ENCODE measurements around the gene GPATCH4.
"Not testable (repeated sequence)": the region's sequence is repeated elsewhere in the genome, so short reads cannot be mapped to it uniquely, and the experiment has no call there.

The GPATCH4 gene

DNA sequence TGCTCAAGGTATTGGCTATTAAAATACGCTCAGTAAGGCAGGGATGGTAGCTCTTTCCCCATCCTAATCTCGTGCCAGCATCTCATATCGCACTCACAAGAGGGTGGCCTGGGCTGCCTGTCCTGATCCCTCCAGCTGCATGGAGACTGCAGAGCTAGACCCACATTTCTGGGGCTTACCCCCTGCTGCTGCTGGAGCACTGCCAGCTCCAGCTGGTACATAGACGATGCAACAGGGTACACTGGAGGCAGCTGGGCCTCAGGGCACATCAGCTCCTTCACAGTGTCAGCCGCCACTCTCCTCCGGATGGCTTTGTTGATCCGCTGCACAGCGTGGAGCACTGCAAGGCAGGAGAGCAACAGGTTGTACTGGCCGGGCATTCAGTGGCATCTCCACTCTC is 44.9 kb downstream of the GPATCH4 start:
- DNase-seq (ENCODE audit: low read depth, low spot score), result no peak
- in situ Hi-C loops (cut with HindIII; ENCODE audit: low sequenced_read_pairs), result no loop called here
- H3K4me3 ChIP-seq (ENCODE audit: low read depth, low read length), result no peak overlapping the region
- TF ChIP-seq, protein P1, sequence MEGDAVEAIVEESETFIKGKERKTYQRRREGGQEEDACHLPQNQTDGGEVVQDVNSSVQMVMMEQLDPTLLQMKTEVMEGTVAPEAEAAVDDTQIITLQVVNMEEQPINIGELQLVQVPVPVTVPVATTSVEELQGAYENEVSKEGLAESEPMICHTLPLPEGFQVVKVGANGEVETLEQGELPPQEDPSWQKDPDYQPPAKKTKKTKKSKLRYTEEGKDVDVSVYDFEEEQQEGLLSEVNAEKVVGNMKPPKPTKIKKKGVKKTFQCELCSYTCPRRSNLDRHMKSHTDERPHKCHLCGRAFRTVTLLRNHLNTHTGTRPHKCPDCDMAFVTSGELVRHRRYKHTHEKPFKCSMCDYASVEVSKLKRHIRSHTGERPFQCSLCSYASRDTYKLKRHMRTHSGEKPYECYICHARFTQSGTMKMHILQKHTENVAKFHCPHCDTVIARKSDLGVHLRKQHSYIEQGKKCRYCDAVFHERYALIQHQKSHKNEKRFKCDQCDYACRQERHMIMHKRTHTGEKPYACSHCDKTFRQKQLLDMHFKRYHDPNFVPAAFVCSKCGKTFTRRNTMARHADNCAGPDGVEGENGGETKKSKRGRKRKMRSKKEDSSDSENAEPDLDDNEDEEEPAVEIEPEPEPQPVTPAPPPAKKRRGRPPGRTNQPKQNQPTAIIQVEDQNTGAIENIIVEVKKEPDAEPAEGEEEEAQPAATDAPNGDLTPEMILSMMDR (IDR thresholded peaks at IDR 0.05; ENCODE audit: low read depth, low read length), result no peak

DNA sequence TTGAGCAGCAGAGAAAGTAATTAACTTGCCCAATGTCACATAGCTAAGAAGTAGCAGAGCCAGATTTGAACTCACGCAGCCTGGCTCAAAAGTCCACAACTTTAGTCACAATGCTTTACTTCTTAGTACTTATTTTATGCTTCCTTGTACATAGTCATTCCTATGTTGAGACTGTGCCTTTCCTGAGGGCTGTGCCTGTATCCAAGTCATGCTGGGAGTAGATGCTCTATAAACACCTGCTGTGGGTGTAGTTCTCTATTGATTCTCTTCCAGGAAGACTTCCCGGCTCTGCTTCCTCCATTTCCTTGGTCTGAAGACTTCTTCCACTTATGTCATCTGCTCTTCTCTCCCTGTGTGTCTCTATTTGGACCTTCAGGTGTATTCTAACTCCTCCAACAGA is 45.6 kb downstream of the GPATCH4 start:
- no peak overlapping the region for H3K4me3 ChIP-seq (ENCODE audit: low read depth, low read length)
- DNase-seq (ENCODE audit: low read depth, low spot score), result no peak
- in situ Hi-C loops (cut with HindIII; ENCODE audit: low sequenced_read_pairs), result no loop called here
- TF ChIP-seq, protein P1 (IDR thresholded peaks at IDR 0.05; ENCODE audit: low read depth, low read length), result no peak

DNA sequence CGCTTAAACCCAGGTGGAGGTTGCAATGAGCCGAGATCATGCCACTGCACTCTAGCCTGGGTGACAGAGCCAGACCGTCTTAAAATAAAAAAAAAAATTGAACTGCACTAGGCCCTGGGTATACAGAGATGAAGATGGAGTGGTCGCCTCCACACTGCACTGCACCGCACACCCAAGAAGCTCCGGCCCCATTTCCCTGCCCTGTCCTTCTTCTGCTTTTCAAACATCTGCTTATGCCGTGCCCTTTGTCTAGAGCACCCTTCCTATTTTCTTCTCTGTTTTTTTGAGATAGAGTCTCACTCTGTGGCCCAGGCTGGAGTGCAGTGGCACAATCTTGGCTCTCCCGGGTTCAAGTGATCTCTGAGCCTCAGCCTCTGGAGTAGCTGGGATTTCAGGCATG is 46.3 kb downstream of the GPATCH4 start:
- TF ChIP-seq, protein P1 (IDR thresholded peaks at IDR 0.05; ENCODE audit: low read depth, low read length), result no peak
- no peak for DNase-seq (ENCODE audit: low read depth, low spot score)
- H3K4me3 ChIP-seq (ENCODE audit: low read depth, low read length), result no peak overlapping the region
- in situ Hi-C loops (cut with HindIII; ENCODE audit: low sequenced_read_pairs), result no loop called here

DNA sequence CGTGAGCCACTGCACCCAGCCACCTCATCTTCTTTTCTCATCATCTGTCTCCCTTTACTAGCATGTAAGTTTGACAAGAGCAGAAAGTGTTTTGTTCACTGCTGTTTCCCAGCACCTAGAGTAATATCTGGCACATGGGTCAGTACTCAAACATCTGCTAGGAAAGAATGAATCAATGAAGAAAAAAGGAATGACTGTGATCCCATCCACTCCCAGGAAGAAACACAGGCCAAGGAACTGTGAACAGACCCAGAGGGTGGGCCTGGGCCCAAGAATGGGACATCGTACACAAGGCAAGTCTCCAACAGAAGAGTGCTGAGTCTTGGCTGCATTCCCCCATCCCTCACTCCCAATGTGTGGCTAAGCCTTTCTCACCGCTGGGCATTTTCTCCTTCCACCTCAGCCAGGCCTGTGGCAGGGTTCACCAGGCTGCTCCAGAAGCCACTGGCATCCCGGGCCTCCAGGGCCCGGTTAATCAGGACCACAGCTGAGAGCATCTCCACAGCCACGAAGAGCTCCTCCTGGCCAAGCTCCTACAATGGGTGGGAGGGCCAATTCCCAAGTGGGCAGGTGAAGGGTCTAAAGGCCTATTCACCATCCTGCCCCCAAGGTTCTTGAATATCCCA is 47.3 kb downstream of the GPATCH4 start:
- in situ Hi-C loops (cut with HindIII; ENCODE audit: low sequenced_read_pairs), result no loop called here
- TF ChIP-seq, protein P1 (IDR thresholded peaks at IDR 0.05; ENCODE audit: low read depth, low read length), result no peak

DNA sequence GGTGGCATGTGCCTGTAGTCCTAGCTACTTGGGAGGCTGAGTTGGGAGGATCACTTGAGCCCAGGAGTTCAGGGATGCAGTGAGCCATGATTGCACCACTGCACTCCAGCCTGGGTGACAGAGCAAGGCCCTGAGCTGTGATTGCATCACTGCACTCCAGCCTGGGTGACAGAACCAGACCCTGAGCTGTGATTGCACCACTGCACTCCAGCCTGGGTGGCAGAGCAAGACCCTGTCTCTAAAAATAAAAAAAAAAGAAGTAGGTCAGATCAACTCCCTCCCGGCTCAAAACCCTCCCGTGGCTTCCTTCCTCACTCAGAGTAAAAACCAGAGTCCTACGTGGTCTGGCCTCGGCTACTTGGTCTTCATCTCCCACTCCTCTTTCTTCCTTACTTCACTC is 48.3 kb downstream of the GPATCH4 start:
- H3K4me3 ChIP-seq (ENCODE audit: low read depth, low read length); DNase-seq (ENCODE audit: low read depth, low spot score); in situ Hi-C loops (cut with HindIII; ENCODE audit: low sequenced_read_pairs): not testable (repeated sequence)

More for the DNA sequence above, 47.3 kb downstream of the GPATCH4 start:
- DNase-seq (ENCODE audit: low read depth, low spot score), result no peak
- H3K4me3 ChIP-seq (ENCODE audit: low read depth, low read length), result no peak overlapping the region

DNA sequence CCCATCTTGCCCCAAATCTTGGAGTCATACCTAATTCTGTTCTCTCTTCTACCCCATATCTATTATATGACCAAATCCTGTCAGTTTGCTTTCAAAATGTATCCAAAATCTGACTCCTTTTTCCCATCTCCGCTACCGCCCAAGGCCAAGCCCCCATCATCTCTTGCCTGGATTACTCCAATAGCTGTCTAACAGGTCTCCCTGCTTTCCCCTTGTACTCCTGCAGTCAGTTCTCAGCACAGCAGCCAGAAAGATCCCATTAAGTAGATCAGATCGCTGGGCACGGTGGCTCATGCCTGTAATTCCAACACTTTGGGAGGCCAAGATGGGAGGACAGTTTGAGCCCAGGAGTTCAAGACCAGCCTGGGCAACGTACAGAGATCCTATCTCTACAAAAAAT is 48.8 kb downstream of the GPATCH4 start:
- TF ChIP-seq, protein P1 (IDR thresholded peaks at IDR 0.05; ENCODE audit: low read depth, low read length), result no peak
- DNase-seq (ENCODE audit: low read depth, low spot score), result no peak
- in situ Hi-C loops (cut with HindIII; ENCODE audit: low sequenced_read_pairs), result no loop called here
- no peak overlapping the region for H3K4me3 ChIP-seq (ENCODE audit: low read depth, low read length)

DNA sequence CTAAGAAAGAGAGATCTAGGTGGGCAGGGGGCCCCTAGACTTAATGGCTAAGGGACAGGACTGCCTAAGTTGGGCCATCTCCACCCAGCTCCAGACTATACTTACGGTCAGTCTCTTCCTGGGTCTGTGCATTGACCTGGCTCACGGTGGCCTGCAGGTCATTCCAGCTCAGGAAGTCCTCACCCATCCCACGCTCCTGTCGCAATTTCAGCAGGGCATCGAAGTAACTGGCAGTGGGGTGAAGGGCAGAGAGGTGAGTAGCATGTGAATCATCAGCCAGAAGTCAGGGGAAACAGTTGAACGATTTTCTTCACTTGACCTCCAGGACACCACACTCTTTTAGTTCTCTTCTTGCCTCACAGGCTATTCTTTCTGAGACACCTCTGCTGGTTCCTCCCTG is 49.4 kb downstream of the GPATCH4 start:
- TF ChIP-seq, protein P1 (IDR thresholded peaks at IDR 0.05; ENCODE audit: low read depth, low read length), result no peak
- DNase-seq (ENCODE audit: low read depth, low spot score), result no peak
- no peak overlapping the region for H3K4me3 ChIP-seq (ENCODE audit: low read depth, low read length)
- in situ Hi-C loops (cut with HindIII; ENCODE audit: low sequenced_read_pairs), result no loop called here

Data from astrocyte of the spinal cord (primary cell).